ENCODE measurements around the gene MARK3. TPM values are rescaled to one million over a fixed set of nuclear protein-coding genes. Genes with fewer than 3 reads are reported as not detected.

The MARK3 gene
- total and polyA plus RNA-seq, 2 of the 13 experiments (the other 11 are each of a cell fraction or from before 2014, with no cell fraction given) = 47.7 to 56.6 TPM

DNA sequence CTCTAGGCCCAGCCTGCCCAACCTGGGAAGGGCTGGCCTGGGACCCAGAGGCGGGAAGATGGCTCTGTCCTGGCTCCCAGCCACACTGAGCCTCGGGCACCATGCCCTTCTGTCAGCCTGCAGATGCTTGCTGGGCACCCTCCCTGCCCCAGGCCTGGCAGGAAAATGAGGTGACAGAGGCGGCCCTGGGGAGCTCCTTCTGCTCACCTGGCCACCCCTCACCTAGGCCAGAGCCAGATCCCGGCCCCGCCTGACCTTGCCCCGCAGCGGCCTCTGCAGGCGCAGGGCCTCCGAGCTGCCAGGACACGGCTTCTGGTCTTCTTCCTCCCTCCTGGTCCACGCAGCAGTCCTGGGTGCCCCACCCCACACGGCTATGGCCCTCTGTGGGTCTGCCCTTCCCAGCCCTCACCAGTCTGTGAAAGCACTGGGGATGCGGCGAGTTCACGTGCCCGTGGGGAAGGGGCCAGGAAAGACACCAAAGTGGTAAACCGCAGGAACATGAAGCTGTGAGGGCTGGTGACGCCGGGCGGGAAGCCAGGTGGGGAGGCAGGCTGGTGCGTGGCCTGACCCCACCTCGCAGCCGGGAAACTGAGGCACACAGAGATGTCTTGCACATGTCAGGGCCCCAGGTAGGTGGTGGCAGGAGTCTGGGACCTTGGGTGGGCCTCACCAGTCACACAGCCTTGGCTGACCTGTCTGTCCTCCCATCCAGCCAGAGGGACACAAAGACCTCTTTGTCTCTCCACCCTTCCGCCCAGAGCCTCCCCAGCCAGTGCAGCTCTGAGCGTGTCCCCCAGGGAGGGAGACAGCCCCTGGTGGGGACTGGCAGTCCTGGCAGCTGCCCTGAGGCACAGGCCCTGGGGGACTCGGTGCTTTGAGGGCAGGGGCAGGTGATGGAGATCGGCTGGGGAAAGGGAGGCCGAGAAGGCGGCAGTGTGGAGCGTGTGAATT is 164.4 kb downstream of the MARK3 start (continued):
- TF ChIP-seq, protein P1, sequence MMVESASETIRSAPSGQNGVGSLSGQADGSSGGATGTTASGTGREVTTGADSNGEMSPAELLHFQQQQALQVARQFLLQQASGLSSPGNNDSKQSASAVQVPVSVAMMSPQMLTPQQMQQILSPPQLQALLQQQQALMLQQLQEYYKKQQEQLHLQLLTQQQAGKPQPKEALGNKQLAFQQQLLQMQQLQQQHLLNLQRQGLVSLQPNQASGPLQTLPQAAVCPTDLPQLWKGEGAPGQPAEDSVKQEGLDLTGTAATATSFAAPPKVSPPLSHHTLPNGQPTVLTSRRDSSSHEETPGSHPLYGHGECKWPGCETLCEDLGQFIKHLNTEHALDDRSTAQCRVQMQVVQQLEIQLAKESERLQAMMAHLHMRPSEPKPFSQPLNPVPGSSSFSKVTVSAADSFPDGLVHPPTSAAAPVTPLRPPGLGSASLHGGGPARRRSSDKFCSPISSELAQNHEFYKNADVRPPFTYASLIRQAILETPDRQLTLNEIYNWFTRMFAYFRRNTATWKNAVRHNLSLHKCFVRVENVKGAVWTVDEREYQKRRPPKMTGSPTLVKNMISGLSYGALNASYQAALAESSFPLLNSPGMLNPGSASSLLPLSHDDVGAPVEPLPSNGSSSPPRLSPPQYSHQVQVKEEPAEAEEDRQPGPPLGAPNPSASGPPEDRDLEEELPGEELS (CRISPR knock-in tag; IDR thresholded peaks at IDR 0.05) = no peak
- TF ChIP-seq NFKBIZ (CRISPR knock-in tag; IDR thresholded peaks at IDR 0.05) (no peak), ZNF703 (CRISPR knock-in tag; IDR thresholded peaks at IDR 0.05; ENCODE audit: borderline replicate concordance) (no peak), KDM1A (CRISPR knock-in tag; IDR thresholded peaks at IDR 0.05) (no peak), KLF11 (CRISPR knock-in tag; IDR thresholded peaks at IDR 0.05) (peak; percentile 16; the same call in 1 of the 2 replicates), ZNF331 (CRISPR knock-in tag; IDR thresholded peaks at IDR 0.05) (peak; percentile 48; the same call in 1 of the 2 replicates), NR2F1 (CRISPR knock-in tag; IDR thresholded peaks at IDR 0.05) (no peak), SMAD3 (CRISPR knock-in tag; IDR thresholded peaks at IDR 0.05) (no peak), NR2F6 (IDR thresholded peaks at IDR 0.05) (no peak), NR2F6 (CRISPR knock-in tag; IDR thresholded peaks at IDR 0.05) (peak; percentile 37; the same call in 1 of the 2 replicates), KLF16 (CRISPR knock-in tag; IDR thresholded peaks at IDR 0.05) (no peak), ZNF567 (CRISPR knock-in tag; IDR thresholded peaks at IDR 0.05; ENCODE audit: borderline replicate concordance) (no peak), ARNT (IDR thresholded peaks at IDR 0.05) (no peak), HDAC2 (CRISPR knock-in tag; IDR thresholded peaks at IDR 0.05) (peak; percentile 75), SSRP1 (CRISPR knock-in tag; IDR thresholded peaks at IDR 0.05) (0 out of 2 replicates have a peak, but pooled peaks have one; percentile 41), MZF1 (CRISPR knock-in tag; IDR thresholded peaks at IDR 0.05; ENCODE audit: borderline replicate concordance) (no peak), CAMTA2 (CRISPR knock-in tag; IDR thresholded peaks at IDR 0.05; ENCODE audit: borderline replicate concordance) (no peak)
- TF ChIP-seq, protein P2, sequence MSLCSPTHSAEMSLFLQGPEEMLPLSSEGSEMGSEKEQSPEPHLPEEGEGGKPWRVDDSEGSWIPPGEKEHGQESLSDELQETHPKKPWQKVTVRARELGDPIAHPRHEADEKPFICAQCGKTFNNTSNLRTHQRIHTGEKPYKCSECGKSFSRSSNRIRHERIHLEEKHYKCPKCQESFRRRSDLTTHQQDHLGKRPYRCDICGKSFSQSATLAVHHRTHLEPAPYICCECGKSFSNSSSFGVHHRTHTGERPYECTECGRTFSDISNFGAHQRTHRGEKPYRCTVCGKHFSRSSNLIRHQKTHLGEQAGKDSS (CRISPR knock-in tag; IDR thresholded peaks at IDR 0.05; ENCODE audit: borderline replicate concordance, low read depth) = 0 out of 2 replicates have a peak, but pooled peaks have one; percentile 13
- TF ChIP-seq, protein P3, sequence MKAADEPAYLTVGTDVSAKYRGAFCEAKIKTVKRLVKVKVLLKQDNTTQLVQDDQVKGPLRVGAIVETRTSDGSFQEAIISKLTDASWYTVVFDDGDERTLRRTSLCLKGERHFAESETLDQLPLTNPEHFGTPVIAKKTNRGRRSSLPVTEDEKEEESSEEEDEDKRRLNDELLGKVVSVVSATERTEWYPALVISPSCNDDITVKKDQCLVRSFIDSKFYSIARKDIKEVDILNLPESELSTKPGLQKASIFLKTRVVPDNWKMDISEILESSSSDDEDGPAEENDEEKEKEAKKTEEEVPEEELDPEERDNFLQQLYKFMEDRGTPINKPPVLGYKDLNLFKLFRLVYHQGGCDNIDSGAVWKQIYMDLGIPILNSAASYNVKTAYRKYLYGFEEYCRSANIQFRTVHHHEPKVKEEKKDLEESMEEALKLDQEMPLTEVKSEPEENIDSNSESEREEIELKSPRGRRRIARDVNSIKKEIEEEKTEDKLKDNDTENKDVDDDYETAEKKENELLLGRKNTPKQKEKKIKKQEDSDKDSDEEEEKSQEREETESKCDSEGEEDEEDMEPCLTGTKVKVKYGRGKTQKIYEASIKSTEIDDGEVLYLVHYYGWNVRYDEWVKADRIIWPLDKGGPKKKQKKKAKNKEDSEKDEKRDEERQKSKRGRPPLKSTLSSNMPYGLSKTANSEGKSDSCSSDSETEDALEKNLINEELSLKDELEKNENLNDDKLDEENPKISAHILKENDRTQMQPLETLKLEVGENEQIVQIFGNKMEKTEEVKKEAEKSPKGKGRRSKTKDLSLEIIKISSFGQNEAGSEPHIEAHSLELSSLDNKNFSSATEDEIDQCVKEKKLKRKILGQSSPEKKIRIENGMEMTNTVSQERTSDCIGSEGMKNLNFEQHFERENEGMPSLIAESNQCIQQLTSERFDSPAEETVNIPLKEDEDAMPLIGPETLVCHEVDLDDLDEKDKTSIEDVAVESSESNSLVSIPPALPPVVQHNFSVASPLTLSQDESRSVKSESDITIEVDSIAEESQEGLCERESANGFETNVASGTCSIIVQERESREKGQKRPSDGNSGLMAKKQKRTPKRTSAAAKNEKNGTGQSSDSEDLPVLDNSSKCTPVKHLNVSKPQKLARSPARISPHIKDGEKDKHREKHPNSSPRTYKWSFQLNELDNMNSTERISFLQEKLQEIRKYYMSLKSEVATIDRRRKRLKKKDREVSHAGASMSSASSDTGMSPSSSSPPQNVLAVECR (CRISPR knock-in tag; IDR thresholded peaks at IDR 0.05; ENCODE audit: borderline replicate concordance) = peak; percentile 61; the same call in 1 of the 2 replicates
- TF ChIP-seq, protein P4, sequence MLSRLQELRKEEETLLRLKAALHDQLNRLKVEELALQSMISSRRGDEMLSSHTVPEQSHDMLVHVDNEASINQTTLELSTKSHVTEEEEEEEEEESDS (CRISPR knock-in tag; IDR thresholded peaks at IDR 0.05; ENCODE audit: borderline replicate concordance) = no peak
- TF ChIP-seq, protein P5, sequence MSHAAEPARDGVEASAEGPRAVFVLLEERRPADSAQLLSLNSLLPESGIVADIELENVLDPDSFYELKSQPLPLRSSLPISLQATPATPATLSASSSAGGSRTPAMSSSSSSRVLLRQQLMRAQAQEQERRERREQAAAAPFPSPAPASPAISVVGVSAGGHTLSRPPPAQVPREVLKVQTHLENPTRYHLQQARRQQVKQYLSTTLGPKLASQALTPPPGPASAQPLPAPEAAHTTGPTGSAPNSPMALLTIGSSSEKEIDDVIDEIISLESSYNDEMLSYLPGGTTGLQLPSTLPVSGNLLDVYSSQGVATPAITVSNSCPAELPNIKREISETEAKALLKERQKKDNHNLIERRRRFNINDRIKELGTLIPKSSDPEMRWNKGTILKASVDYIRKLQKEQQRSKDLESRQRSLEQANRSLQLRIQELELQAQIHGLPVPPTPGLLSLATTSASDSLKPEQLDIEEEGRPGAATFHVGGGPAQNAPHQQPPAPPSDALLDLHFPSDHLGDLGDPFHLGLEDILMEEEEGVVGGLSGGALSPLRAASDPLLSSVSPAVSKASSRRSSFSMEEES (CRISPR knock-in tag; IDR thresholded peaks at IDR 0.05) = 0 out of 2 replicates have a peak, but pooled peaks have one; percentile 11
